SH-SY5Y (cell line): ENCODE measurements around the gene FKBP7.

ENCODE experiments used
- GATA2 ChIP-seq: IDR thresholded peaks from 2 replicates; pipeline ENCODE4 v1.6.1; 2011; ENCODE audit warnings: mild to moderate bottlenecking, low read depth, low read length
- GATA3 ChIP-seq: IDR thresholded peaks from 2 replicates; pipeline ENCODE4 v1.6.1; 2011; ENCODE audit warnings: low read depth, mild to moderate bottlenecking, low read length, moderate library complexity

- TF ChIP-seq GATA2 (no peak), GATA3 (no peak)
Measured at GRCh38 chr2:178415979-178416378, 62.4 kb downstream of the FKBP7 start.
